Measurements from ENCODE around the gene SLAMF6.
"Not testable (repeated sequence)": the region's sequence is repeated elsewhere in the genome, so short reads cannot be mapped to it uniquely, and the experiment has no call there.

The SLAMF6 gene

DNA sequence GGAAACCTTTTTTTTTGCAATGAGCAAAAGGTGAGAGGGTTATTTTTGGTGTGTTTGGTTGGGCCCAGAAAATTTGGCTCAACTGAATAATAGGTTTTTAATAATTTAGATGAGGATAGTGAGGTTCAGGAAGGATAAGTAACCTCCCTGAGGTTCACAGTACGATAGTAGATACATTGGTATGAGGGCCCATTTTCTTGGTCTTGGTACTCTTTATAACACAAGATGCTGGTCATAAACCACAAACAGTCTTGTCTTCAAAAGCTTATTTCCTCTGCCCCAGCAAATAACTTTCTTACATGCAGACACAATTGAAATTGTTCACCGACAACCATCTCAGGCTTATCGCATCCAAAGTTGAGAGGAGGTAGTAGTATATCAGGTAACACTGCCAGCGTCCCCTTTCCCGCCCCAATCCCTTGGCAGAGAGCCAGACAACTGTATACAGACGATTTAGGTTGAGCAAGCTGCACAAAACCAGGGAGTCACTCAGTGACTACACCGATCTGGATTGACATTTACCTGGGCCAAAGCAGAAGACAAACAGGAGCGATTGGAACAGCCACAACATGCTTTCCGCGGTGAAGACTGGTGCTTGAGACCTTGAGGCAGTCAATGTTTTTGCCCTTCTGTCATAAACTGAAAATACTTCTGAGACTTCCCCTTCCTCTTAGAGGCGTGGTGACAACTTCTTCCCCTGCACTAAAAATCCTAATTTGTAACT is at the start of gene SLAMF6:
Gene SLAMF6, minus strand, starts transcription at position 634 of the 724 bp plus-strand sequence. Its CDS starts 63 bp downstream, at position 571.
- DNase-seq, result peak; percentile 15

DNA sequence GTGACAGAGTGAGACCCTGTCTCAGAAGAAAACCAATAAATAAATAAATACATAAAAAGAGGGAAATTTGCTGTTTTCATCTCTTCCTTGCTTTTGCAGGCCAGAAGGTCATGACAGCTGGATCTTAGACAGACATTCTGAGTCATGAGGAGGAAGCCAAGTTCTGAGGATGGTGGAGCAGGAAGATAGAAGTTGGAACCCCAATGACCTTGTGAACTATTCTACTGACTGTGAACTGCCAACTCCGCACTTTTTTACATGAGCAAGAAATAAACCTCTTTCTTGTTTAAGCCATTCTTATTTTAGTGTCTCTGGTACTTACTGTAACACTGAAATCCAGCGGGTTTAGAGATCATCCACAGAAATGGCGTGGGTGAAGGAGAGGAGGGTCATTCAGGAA is 47.8 kb upstream of the SLAMF6 start:
- no peak for DNase-seq

DNA sequence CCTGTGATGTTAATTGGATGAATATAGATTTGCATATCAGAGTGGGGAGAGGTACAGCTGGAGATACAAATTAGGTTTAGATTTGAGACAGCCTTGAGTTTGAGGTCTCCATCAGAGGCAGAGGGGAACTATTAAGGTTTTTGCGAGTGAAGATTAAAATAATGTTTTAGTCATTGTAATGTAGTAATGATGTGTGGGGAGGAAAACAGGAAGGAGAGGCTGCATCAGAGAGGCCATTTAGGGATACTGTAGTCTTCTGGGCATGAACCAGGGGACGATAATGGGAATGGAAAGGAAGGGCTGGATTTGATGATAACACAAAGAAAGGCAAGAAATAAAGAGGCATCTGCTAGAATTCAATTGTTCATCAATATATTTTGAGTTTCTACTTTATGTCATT is 46.8 kb upstream of the SLAMF6 start:
- DNase-seq, result no peak

DNA sequence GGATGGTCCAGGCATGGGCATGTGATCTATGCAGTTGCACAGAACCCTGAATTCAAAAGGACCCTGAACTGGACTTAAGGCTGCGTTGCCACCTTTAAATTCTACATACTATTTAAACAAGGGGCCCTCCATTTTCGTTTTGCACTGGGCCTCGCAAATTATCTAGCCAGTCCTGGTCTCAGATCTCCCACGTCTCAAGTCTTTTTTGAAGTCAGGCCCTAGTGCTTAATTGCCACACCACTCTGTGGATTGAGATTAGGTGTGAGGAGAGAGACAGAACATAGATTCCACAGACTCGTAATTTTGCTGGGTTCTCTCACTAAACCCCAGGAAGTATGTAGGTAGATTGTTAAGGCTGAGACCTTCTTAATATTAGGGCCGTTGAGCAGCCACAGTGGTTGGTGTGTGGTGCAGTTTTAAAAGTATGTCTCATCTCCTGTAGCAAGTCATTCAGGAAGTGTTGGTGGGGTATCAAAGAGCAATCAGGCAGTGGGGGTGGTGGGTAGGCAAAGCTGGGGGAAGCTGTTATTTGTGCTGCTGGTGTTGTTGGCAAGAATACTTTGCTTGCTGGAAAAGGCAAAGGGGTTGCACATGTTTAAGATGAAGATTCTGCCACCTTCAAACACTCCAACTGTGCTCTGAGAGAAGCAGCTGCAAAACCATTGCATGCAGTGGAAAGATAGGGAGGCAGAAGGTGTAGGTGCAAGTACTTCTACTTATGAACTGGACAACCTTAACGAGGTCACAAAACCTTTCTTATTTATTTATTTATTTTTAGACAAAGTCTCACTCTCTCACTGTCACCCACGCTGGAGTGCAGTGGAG is 45.0 kb upstream of the SLAMF6 start:
- DNase-seq, result no peak

DNA sequence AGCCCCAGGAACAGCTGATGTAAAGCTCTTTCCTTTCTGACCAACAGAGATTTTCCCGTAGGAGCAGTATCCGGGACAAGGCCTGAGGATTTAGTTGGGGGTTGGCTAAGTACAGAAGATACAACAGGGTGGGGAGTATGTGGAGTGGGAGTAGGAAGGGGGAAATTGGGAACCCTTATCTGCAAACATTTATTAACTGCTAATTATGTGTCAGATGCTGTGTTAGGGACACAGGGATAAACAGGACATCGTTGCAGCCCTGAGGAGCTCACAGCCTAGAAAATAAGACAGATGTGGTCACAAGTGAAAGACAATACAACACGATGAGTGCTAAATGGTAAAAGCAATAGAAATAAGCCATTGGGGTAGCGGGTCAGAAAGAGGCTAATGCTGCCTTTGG is 44.3 kb upstream of the SLAMF6 start:
- no peak for DNase-seq

DNA sequence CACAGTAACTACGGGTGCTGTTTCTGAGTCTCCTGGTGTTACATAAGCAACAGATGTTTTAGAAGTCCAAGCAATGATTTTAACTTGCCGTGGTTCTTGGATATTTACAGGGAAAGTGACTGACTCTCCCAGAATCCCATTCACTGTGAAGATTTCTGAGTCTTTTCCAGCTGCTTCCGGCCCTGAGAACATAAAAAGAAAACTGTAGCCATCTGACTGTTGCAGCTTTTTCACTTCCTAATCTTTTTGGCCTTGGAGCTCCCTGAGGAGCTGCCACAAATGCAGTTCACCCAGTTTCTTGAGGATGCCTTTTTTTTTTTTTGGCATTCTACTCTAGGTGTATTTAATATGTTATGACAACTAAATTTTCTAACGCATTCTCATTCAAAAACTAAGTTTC is 42.5 kb upstream of the SLAMF6 start:
- DNase-seq, result no peak

DNA sequence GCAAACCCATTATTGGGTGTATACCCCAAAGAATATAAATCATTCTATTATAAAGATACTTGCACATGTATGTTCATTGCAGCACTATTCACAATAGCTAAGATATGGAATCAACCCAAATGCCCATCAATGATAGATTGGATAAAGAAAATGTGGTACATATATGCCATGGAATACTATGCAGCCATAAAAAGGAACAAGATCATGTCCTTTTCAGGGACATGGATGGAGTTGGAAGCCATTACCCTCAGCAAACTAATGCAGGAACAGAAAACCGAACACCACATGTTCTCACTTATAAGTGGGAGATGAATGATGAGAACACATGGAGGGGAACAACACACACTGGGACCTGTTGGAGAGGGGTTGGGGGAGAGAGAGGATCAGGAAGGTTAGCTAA is 40.2 kb upstream of the SLAMF6 start:
- not testable (repeated sequence) for DNase-seq

DNA sequence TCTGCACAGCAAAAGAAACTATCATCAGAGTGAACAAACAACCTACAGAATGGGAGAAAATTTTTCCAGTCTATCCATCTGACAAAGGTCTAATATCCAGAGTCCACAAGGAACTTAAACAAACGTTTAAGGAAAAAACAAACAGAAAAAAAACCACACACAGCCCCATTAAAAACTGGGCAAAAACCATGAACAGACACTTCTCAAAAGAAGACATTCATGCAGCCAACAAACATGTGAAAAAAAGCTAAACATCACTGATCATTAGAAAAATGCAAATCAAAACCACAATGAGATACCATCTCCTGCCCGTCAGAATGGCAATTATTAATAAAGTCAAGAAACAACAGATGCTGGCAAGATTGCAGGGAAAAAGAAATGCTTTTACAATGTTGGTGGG is 39.7 kb upstream of the SLAMF6 start:
- not testable (repeated sequence) for DNase-seq

DNA sequence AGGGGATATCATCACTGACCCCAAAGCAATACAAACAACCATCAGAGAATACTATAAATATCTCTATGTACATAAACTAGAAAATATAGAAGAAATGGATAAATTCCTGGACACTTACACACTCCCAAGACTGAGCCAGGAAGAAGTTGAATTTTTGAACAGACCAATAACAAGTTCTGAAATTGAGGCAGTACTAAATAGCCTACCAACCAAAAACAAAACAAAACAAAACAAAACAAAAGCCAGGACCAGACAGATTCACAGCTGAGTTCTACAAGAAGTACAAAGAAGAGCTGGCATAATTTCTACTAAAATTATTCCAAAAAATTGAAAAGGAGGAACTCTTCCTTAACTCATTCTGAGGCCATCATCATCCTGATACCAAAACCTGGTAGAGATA is 37.8 kb upstream of the SLAMF6 start:
- no peak for DNase-seq

DNA sequence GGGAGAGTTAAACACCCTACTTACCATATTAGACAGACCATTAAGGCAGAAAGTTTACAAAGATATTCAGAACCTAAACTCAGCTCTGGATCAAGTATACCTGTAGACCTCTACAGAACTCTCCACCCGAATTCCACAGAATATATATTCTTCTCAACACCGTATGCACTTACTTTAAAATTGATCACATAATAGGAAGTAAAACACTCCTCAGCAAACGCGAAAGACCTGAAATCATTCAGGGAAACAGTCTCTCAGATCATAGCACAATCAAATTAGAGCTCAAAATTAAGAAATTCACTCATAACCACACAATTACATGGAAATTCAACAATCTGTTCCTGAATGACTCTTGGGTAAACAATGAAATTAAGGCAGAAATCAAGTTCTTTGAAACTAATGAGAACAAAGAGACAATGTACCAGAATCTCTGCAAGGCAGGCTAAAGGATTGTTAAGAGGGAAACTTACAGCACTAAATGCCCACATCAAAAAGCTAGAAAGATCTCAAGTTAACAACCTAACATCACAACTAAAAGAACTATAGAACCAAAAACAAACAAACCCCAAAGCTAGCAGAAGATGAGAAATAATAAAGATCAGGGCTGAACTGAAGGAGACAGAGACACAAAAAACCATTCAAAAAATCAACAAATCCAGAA is 37.1 kb upstream of the SLAMF6 start:
- DNase-seq, result no peak

DNA sequence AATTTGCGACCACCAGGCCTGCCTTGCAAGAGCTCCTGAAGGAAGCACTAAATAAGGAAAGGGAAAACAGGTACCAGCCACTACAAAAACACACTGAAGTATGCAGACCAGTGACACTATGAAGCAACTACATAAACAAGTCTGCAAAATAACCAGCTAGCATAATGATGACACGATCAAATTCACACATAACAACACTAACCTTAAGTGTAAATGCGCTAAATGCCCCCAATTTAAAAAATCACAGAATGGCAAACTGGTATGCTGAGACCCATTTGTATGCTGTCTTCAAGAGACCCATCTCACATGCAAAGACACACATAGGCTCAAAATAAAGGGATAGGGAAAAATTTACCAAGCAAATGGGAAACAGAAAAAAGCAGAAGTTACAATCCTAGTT is 36.4 kb upstream of the SLAMF6 start:
- DNase-seq, result not testable (repeated sequence)

DNA sequence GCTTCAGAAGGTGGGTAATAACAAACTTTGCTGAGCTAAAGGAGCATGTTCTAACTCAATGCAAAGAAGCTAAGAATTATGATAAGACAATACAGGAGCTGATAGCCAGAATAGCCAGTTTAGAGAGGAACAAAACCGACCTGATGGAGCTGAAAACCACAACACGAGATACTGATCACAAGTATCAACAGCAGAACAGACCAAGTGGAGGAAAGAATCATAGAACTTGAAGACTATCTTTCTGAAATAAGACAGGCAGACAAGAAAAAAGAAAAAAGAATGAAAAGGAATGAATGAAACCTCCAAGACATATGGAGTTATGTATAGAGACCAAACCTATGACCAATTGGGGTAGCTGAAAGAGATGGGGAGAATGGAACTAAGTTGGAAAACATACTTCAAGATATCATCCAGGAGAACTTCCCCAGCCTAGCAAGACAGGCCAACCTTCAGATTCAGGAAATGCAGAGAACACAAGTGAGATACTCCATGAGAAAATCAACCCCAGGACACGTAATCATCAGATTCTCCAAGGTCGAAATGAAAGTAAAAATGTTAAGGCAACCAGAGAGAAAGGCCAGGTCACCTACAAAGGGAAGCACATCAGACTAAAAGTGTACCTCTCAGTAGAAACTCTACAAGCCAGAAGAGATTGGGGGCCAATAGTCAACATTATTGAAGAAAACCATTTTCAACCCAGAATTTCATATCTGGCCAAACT is 35.8 kb upstream of the SLAMF6 start:
- DNase-seq, result no peak

DNA sequence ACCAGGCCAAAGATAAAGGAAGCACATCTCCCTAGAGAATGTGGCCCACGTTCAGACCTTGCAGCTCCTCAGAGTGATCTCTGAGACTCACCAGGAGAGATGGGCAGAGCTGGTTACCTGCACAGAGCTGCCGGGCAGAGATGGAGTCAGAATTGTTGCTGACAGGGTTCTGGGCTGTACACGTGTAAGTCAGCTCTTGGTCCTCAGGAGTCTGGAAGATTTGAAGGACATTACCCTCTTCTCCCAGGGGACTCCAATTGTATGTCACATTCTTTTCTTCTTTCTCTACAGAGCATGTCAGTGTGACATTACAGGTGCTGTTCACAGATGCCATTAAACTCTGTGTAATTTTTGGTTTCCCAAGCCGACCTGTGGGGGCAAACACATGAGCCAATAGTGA is 30.7 kb upstream of the SLAMF6 start:
- no peak for DNase-seq

DNA sequence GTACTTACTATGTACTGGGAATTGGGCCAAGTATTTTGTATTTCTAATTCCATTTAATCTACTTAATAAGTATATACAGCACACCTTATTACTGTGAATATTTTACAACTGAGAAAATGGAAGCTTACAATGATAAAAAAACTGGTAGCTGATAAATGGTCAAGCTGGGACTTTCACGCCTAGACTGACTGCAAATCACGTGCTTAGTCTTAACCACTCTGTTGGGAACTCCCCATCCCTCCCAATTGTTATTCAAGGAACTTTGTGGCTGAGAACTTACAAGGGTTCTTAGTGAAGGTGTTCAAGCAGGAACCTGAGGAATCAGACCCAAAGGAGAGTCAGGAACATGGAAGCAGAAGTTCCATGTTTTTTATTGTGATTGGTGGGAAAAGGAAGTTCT is 29.4 kb upstream of the SLAMF6 start:
- DNase-seq, result no peak

DNA sequence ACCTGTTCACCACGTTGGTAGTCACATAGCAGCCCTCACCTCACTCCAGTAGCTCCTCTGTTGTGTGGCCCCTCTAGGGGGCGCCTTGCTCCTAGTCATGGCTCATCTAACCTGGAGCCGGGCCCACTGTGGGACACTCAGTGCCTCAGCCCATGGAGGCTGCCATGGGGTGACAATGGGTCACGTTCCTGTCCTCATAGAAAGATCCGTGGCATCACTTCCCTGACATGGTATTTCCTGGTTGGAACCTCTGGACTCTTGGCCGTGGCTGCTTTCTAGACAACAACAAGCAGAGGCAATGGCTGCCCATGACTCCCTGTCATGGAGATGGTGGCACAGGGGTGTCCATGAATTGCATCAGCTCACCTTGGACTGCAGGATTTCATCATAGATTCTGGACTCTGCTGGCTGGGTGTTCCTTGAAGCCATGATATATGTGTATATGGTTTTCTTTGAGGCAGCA is 27.5 kb upstream of the SLAMF6 start:
- no peak for DNase-seq

DNA sequence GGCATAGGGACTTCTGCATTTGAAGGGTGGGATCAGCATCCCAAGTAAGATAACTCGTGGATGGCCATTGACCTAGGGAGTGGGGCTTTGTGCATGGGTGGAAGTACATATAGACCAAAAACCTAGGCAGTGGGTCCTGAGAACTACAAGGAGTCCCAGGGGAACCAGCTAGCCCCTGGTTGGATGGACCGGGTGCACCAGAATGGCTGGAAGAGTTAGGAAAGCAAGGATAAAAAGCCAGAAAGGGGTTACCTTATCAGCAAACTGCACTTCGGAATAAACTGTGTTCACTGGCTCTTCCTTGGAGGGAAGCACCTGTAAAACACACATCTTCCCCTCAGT is 26.6 kb upstream of the SLAMF6 start:
- DNase-seq, result no peak

DNA sequence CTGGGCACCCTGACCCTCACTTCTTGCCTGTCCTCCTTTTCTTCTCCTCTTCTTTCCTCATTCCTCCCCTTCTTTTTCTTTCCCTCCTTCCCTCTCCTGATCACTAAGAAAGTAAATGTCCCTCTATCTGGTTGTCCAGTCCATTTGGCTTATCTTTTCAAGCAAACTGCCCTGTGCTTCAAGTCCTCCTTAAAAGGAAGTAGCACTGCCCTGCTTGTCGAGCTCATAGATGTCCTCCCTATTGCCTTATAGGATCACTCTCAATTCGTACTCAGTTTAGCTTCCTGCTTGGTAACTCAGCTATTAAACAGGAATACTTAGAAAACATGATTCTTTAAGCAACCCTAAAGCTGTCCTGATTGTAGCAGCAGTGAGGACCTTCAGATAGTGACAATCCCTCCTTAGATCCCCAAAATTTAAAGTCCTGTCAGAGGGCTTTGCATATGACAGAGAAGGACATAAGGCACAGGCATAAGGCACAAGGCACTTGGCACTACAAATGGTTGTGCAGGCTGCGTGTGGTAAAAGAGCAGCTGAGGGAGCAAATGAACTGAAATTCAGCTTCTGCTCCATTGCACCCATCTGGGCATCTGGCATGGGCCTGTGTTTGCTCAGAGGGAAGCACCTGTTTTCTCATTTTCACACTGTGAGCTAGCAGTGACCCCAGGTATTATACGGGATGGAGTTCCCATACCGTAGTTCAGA is 26.1 kb upstream of the SLAMF6 start:
- no peak for DNase-seq

DNA sequence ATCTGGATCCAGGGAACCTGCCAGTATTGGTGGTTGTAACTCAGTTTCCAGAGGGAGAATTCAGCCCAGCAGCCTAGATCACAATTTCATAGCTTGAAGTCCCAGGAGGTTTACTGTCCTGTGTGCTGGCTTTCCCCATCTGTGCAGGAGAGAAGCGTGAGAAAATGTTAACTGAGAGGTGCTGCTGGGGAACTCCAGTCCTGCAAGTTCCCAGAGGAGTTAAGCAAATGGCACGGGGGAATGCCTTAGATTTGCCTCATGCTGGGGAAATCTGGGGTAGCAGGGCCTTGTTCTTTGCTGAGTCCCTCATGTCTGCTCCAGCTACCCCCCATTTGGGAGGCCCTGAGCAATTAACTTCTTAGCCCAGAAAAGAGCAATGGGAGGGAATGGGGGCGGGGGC is 25.1 kb upstream of the SLAMF6 start:
- no peak for DNase-seq

DNA sequence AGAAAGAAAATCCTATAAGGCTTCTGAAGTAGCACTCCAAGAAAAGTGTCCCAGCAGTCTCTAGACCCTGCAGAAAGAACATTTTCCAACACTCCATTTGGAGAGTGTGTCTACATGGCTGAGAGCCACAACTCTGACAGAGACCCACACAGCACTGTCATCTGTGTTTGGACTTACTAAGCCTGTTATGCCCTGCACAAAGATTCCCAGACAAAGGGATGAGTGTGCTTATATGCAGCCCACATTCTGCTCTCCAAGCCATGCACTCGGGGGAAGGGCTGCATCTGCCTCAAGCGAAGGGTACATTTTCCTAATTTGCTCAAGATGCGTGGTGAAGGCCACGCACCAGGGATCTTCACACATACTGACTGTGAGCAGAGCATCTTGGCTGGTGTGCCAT is 24.4 kb upstream of the SLAMF6 start:
- DNase-seq, result no peak

DNA sequence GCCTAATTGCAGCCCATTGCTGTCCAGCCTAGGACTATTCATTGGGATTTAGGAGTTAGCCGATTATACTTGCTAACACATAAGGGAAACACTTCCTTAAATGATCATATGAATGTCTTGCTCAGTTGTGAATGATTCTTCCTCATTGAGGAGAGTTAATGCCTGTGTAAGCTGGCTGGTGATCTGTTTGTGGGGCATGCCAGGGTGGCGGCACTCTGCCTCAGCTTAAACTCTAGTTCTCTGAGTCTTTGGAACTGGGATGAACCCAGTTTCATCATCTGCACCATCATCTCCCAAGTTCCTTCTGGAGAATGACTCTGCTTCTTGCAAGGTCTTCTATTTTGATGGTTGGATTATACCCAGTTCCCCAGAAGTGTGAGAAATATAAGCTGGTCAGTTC is 23.9 kb upstream of the SLAMF6 start:
- no peak for DNase-seq

DNA sequence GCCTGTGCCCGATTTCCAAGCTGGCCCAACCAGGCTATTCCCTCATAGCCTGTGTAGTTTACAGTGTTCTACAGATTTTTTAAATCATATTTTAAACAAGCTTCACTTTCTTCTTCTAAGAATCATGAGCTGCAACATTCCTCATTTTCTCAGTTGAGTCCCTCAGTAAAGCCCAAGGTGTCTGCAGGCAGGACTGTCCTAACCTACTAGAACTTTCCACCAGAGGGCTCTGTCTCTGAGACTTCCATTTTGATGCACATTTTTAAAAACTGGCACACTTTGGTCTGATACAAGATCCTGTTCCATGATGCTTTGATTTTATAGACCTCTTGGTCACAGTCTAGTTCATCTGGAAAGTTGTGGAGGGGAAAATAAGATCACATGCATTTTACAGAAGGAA is 21.6 kb upstream of the SLAMF6 start:
- DNase-seq, result no peak

DNA sequence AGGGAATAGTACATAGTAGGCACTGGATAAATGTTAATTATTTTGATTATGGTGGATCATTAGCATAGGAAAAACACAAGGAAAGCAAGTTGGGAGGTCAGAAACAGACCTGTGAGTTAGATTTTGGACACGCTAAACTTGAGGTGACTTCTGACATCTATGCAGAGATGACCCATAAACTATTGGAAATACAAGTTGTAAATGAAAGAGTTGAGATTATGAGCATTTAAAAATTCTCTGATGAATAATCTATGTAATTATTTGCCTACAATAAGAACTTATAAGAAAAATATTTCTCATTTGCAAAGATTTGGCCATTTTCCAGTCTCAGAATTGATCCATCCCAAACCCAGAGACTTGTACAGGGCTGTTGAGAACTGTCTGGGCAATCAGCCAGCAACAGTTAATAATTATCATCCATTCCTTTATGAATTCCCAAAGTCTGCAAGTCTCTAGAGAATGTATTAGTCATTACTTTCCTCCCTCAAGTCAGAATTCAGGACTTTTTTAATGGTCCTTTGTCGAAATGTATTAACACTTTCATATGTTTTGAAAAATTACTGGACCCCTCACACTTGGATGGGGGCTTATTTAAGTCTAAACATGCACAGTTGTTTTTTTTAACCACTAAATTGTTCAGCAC is 19.4 kb upstream of the SLAMF6 start:
- DNase-seq, result no peak

Measured in NCI-H510A treated with DMSO at 0.1 percent for 48 hours (cell line).